Loucy (cell line): ENCODE data around the gene DLG2.

ENCODE experiments used
- H2AFZ ChIP-seq: fragments of 200-600 bp; sonication (generic); 2 replicates; pipeline ENCODE4 v1.6.0; 2016; ENCODE audit warnings: antibody characterized with exemption, mild to moderate bottlenecking, low read length, moderate library complexity
- H3F3A ChIP-seq: fragments of 200-600 bp; 2 replicates; pipeline ENCODE4 v1.6.0; 2016; ENCODE audit warnings: antibody characterized with exemption, low read depth, mild to moderate bottlenecking
- H3K27me3 ChIP-seq: fragments of 200-600 bp; sonication (generic); 2 replicates; pipeline ENCODE4 v1.6.1; 2014; ENCODE audit warnings: low read length, mild to moderate bottlenecking; ENCODE audit not compliant: insufficient read depth, poor library complexity, severe bottlenecking
- H3K36me3 ChIP-seq: fragments of 200-600 bp; sonication (generic); 2 replicates; pipeline ENCODE4 v1.6.1; 2016; ENCODE audit warnings: low read length; ENCODE audit not compliant: insufficient read depth
- H3K4me1 ChIP-seq: fragments of 200-600 bp; sonication (generic); 2 replicates; pipeline ENCODE4 v1.5.1; 2014; ENCODE audit warnings: low read length, mild to moderate bottlenecking; ENCODE audit not compliant: insufficient read depth, poor library complexity, severe bottlenecking
- H3K4me2 ChIP-seq: fragments of 200-600 bp; sonication (generic); 2 replicates; pipeline ENCODE4 v1.6.0; 2014; ENCODE audit warnings: antibody characterized with exemption, low read length, low read depth, mild to moderate bottlenecking; ENCODE audit not compliant: poor library complexity, severe bottlenecking
- H3K4me3 ChIP-seq: fragments of 200-600 bp; sonication (generic); 2 replicates; pipeline ENCODE4 v1.5.1; 2014; ENCODE audit warnings: low read length, mild to moderate bottlenecking, mixed read lengths; ENCODE audit not compliant: poor library complexity, severe bottlenecking
- H3K79me2 ChIP-seq: fragments of 200-600 bp; sonication (generic); 2 replicates; pipeline ENCODE4 v1.6.1; 2014; ENCODE audit warnings: low read length; ENCODE audit not compliant: insufficient read depth
- H3K9ac ChIP-seq: fragments of 200-600 bp; sonication (generic); 2 replicates; pipeline ENCODE4 v1.6.0; 2014; ENCODE audit warnings: mild to moderate bottlenecking, low read depth, low read length, moderate library complexity; ENCODE audit not compliant: poor library complexity, severe bottlenecking
- H3K9me2 ChIP-seq: fragments of 200-600 bp; sonication (generic); replicated peaks from 2 replicates; pipeline ENCODE4 v1.6.1; 2016; ENCODE audit warnings: low read depth, low read length, mixed read lengths
- H3K9me3 ChIP-seq: fragments of 200-600 bp; sonication (generic); 2 replicates; pipeline ENCODE4 v1.6.1; 2014; ENCODE audit warnings: mild to moderate bottlenecking, antibody characterized with exemption, low read length, low read depth; ENCODE audit not compliant: insufficient read depth
- H4K20me1 ChIP-seq: fragments of 200-600 bp; sonication (generic); 2 replicates; pipeline ENCODE4 v1.6.0; 2014; ENCODE audit warnings: antibody characterized with exemption, low read length, mild to moderate bottlenecking; ENCODE audit not compliant: insufficient read depth, poor library complexity, severe bottlenecking
- CTCF ChIP-seq: fragments of 200-600 bp; sonication (generic); conservative IDR thresholded peaks from 2 replicates; pipeline ENCODE4 v1.5.1; 2014; ENCODE audit warnings: mild to moderate bottlenecking, antibody characterized with exemption, low read length
- EZH2phosphoT487 ChIP-seq: fragments of 200-600 bp; IDR thresholded peaks from 2 replicates; pipeline ENCODE4 v1.6.1; 2018; ENCODE audit warnings: antibody characterized with exemption, mild to moderate bottlenecking, moderate library complexity, borderline replicate concordance

Gene DLG2

GRCh38 chr11:84355911-84356310 lies 1271.2 kb downstream of the DLG2 start:
- no peaks in the 10 kb centered on the region for H3K36me3 ChIP-seq
- H3K4me3 ChIP-seq = no peak overlapping the region
- H4K20me1 ChIP-seq = no peaks in the 10 kb centered on the region
- no peak overlapping the region for H2AFZ ChIP-seq
- no peak overlapping the region for H3K9ac ChIP-seq
- H3K27me3 ChIP-seq = no peaks in the 10 kb centered on the region
- H3K9me2 ChIP-seq = no peaks in the 10 kb centered on the region
- TF ChIP-seq CTCF (no peak), EZH2phosphoT487 (no peak)
- H3K79me2 ChIP-seq = no peaks in the 10 kb centered on the region
- H3K4me1 ChIP-seq = no peaks in the 10 kb centered on the region
- no peak overlapping the region for H3K4me2 ChIP-seq
- no peaks in the 10 kb centered on the region for H3K9me3 ChIP-seq
- H3F3A ChIP-seq = no peaks in the 10 kb centered on the region

- H3K9me2 ChIP-seq = no peaks in the 10 kb centered on the region
- H3K4me3 ChIP-seq = no peak overlapping the region
- H3K27me3 ChIP-seq = no peaks in the 10 kb centered on the region
- no peak overlapping the region for H3K9ac ChIP-seq
- H3K9me3 ChIP-seq = no peaks in the 10 kb centered on the region
- H3K4me2 ChIP-seq = no peak overlapping the region
- H3K4me1 ChIP-seq = no peaks in the 10 kb centered on the region
- no peak overlapping the region for H2AFZ ChIP-seq
- no peaks in the 10 kb centered on the region for H3F3A ChIP-seq
- no peaks in the 10 kb centered on the region for H3K36me3 ChIP-seq
- H3K79me2 ChIP-seq = no peaks in the 10 kb centered on the region
- TF ChIP-seq EZH2phosphoT487 (no peak), CTCF (no peak)
- H4K20me1 ChIP-seq = no peaks in the 10 kb centered on the region
These were observed 1281.5 kb downstream of the DLG2 start for GRCh38 chr11:84345597-84345996.

GRCh38 chr11:84345027-84345426 lies 1282.1 kb downstream of the DLG2 start:
- Histone ChIP-seq H3K9me3 (no peaks in the 10 kb centered on the region), H3K4me2 (no peak overlapping the region), H3K4me1 (no peaks in the 10 kb centered on the region), H2AFZ (no peak overlapping the region), H4K20me1 (no peaks in the 10 kb centered on the region), H3K36me3 (no peaks in the 10 kb centered on the region), H3F3A (no peaks in the 10 kb centered on the region), H3K79me2 (no peaks in the 10 kb centered on the region), H3K4me3 (no peak overlapping the region), H3K9ac (no peak overlapping the region), H3K27me3 (no peaks in the 10 kb centered on the region), H3K9me2 (no peaks in the 10 kb centered on the region)
- TF ChIP-seq EZH2phosphoT487 (no peak), CTCF (no peak)
